HepG2 (cell line): ENCODE results near the gene NR2C1.

Source experiments
- ATF3 ChIP-seq: sonication (generic); formaldehyde crosslinking; IDR thresholded peaks from 2 replicates; pipeline ENCODE4 v1.4.0; 2020; ENCODE audit warnings: missing genetic modification reagents
- BCL6 ChIP-seq: IDR thresholded peaks from 2 replicates; pipeline ENCODE4 v1.6.1; 2016; ENCODE audit warnings: missing genetic modification reagents, missing compliant biosample characterization
- CTCF ChIP-seq: sonication (generic); formaldehyde crosslinking; IDR thresholded peaks from 2 replicates; pipeline ENCODE4 v1.5.0; 2020; ENCODE audit warnings: mild to moderate bottlenecking, missing genetic modification reagents, moderate library complexity
- FOXA1 ChIP-seq, 2 experiments: fragments of 450-650 bp in 1 of 2; sonication (generic) in 1 of 2; formaldehyde crosslinking in 1 of 2; IDR thresholded peaks; 2 replicates each; pipeline versions ENCODE4 v1.4.0 to v1.6.1; 2016 to 2020; ENCODE audit warnings: missing genetic modification reagents in 1 of 2
- NFRKB ChIP-seq: fragments of 450-650 bp; IDR thresholded peaks from 2 replicates; pipeline ENCODE4 v1.6.1; 2017
- SKIL ChIP-seq: sonication (generic); formaldehyde crosslinking; IDR thresholded peaks from 2 replicates; pipeline ENCODE4 v1.8.0; 2022; ENCODE audit warnings: missing genetic modification reagents, mild to moderate bottlenecking, moderate library complexity, borderline replicate concordance
- STAG1 ChIP-seq: sonication (generic); formaldehyde crosslinking; IDR thresholded peaks from 2 replicates; pipeline ENCODE4 v1.4.0; 2020; ENCODE audit warnings: missing genetic modification reagents
- ZNF615 ChIP-seq: sonication (generic); formaldehyde crosslinking; IDR thresholded peaks from 2 replicates; pipeline ENCODE4 v1.5.0; 2020; ENCODE audit warnings: mild to moderate bottlenecking, missing genetic modification reagents, borderline replicate concordance
- TF ChIP-seq, protein P1 (sequence below): sonication (generic); formaldehyde crosslinking; IDR thresholded peaks from 2 replicates; pipeline ENCODE4 v1.8.0; 2023; ENCODE audit warnings: mild to moderate bottlenecking, missing genetic modification reagents

DNA sequence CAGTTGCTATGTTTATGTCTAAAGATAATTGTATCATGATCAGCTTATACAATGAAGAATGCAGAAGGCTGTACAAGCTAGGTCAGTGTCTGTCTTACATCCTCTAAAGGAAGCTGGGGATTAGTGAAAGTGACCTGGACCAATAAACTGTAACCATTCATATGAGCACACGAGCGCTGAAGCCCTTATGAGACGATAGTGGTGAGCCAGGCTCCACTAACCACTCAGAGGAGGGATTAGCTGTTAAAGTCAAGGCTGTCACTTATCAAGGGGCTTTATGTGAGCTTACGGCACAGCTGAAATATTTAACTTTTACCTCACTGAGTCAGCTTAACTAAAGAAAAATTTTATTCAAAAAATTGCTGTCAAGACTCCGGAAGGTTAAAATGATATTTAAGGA lies 100.2 kb downstream of the NR2C1 start:
- TF ChIP-seq STAG1 (CRISPR knock-in tag), result no peak
- TF ChIP-seq FOXA1 (IDR thresholded peaks at IDR 0.05), result no peak
- TF ChIP-seq FOXA1 (CRISPR knock-in tag; IDR thresholded peaks at IDR 0.05), result no peak
- TF ChIP-seq ATF3 (CRISPR knock-in tag), result no peak
- TF ChIP-seq CTCF (CRISPR knock-in tag), result no peak
- TF ChIP-seq SKIL (CRISPR knock-in tag), result no peak
- TF ChIP-seq NFRKB, result no peak
- no peak for TF ChIP-seq BCL6
- no peak for TF ChIP-seq ZNF615 (CRISPR knock-in tag)
- TF ChIP-seq, protein P1, sequence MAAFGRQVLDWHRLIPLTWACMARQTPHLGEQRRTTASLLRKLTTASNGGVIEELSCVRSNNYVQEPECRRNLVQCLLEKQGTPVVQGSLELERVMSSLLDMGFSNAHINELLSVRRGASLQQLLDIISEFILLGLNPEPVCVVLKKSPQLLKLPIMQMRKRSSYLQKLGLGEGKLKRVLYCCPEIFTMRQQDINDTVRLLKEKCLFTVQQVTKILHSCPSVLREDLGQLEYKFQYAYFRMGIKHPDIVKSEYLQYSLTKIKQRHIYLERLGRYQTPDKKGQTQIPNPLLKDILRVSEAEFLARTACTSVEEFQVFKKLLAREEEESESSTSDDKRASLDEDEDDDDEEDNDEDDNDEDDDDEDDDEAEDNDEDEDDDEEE (CRISPR knock-in tag), result no peak
